HPDE6-E6E7 (cell line): ENCODE results near the gene MRPS34.

ENCODE experiments used
- DNase-seq: peaks from one replicate; pipeline ENCODE4 v3.0.0; 2011; ENCODE audit warnings: missing footprints; ENCODE audit errors: extremely low spot score

MRPS34 gene

DNA sequence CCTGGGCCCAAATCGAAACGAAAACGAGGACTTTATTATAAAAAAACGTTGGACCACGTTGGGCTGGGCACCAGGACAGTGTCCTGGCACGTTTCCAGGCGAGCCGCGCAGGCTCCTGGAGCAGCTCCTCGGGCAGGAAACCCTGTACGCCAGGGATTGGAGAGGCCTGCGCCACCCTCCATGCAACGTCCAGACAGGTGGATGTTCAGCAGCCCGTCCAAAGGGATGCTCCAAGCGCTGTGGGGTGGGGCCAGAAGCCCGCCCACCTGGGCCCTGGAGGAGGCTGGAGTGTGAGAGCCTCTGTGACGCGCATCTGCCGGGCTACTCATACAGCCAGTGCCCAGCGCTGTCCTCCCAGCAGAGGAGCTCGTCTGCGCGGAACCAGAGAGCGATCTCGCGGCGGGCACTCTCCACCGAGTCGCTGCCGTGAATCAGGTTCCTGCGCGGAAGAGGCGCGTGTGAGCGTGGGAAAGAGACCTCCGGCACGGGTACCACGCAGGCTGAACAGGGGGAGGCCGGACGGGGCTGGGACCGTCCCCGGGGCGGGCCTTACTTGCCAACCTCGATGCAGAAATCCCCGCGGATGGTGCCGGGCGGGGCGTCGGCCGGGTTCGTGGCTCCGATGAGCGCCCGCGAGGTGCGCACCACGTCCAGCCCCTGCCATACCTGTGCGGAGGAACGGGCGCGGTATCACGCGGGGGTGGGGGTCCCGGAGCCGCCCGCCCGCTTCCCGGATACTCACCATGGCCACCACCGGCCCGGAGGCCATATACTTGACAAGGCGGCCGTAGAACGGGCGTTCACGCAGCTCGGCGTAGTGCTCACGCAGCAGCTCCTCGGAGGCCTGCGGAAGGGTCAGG lies 2.4 kb downstream of the MRPS34 start:
- DNase-seq = peak; percentile 60

GRCh38 chr16:1769402-1770300 lies 3.3 kb downstream of the MRPS34 start:
- DNase-seq = no peak

DNA sequence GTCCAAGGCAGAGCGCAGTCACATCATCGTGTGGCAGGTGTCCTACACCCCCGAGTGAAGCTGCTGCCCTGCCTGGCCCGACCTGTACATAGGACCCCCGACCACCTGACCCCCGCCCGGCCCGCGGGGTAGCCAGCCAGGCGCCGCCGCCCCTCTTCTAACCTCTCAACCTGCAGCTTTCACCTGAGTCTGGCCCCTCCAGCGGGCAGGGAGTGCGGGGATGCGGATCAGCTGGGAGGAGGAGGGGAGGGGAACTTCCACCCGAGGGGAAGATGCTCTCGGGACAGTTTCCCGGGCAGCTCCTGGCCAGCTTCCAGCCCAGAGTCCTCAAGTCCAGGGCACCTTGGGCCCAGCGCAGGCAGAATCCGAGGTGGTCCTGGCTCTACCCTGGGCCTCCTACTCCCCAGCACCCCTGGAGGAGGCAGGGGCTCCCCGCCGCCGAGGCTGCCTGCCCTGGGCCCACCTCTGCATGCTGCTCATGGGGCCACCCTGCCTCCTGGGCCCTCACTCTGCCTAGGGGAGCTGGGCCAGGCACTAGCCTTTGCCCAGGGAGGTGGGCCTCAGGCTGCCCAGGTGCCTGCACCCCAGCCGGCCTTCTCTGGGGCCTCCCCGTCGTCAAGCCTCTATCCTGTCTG lies 4.0 kb downstream of the MRPS34 start:
- no peak for DNase-seq

DNA sequence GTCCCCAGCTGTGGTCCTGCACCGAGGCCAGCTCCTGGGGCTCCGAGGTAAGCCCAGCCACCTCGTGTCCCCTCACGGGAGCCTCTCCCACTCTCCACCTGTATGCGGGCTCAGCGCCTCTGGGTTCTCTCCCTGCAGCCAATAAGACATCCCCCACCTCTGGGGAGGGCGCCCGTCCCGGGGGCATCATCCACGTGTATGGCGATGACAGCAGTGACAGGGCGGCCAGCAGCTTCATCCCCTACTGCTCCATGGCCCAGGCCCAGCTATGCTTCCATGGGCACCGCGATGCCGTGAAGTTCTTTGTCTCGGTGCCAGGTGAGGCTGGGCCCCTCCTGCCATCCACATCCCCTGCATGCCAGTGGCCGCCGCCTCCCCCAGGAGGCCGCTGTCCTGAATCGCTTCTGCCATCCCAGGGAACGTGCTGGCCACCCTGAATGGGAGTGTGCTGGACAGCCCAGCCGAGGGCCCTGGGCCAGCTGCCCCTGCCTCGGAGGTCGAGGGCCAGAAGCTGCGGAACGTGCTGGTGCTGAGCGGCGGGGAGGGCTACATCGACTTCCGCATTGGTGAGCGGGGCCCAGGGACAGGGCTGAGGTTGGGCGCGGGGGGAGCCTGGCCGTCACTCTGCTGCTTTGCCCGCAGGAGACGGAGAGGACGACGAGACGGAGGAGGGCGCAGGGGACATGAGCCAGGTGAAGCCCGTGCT lies 4.7 kb downstream of the MRPS34 start:
- DNase-seq = no peak

GRCh38 chr16:1767116-1767994 lies 5.6 kb downstream of the MRPS34 start:
- DNase-seq = no peak

DNA sequence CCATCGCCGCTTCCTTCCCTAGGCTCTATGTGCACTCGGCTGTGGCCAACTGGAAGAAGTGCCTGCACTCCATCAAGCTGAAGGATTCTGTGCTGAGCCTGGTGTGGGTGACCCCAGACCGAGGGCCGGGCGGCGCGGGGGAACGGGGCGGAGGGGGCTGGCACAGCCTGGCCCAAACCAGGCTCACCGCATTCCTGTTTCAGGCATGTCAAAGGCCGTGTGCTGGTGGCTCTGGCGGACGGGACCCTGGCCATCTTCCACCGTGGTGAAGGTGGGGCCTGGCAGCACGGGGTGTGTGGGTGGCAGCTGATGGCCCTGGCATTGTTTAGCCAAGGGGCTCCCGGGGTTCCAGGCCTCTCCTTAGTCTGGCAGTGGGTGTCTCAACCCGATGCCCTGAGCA lies 6.2 kb downstream of the MRPS34 start:
- no peak for DNase-seq

GRCh38 chr16:1766231-1766630 lies 6.7 kb downstream of the MRPS34 start:
- no peak for DNase-seq

GRCh38 chr16:1765826-1766225 lies 7.1 kb downstream of the MRPS34 start:
- DNase-seq = no peak

GRCh38 chr16:1764971-1765370 lies 8.0 kb downstream of the MRPS34 start:
- no peak for DNase-seq

- no peak for DNase-seq
These were observed 9.1 kb downstream of the MRPS34 start for GRCh38 chr16:1763521-1764511.

DNA sequence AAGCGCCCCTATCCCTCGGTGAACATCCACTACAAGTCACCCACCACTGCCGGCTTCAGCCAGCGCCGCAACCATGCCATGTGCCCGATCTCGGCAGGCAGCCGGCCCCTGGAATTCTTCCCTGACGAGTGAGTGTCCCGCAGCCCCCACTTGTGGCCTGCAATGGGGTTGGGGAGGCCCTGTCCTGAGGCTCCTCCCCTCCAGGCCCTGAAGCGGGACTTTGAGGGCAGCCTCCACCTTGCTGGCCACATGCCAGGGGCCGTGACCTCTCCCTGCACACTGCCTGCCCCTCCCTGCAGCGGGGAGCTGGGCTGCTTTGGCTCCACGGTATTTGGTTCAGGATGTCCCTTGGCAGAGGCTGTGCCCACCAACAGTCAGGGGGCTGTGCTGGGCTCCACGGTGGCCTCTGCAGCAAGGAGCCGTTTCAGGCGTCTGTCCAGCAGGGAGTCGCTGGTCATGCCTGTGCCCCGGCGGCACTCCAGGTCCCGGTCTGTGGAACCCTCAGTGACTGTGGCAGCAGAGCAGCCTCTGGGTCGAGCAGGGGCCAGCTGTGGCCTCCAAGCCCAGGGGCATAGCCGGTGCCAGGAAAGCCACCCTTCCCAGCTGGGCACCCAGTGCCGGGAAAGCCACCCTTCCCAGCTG lies 9.9 kb downstream of the MRPS34 start:
- no peak for DNase-seq

GRCh38 chr16:1762196-1762878 lies 10.6 kb downstream of the MRPS34 start:
- DNase-seq = no peak

DNA sequence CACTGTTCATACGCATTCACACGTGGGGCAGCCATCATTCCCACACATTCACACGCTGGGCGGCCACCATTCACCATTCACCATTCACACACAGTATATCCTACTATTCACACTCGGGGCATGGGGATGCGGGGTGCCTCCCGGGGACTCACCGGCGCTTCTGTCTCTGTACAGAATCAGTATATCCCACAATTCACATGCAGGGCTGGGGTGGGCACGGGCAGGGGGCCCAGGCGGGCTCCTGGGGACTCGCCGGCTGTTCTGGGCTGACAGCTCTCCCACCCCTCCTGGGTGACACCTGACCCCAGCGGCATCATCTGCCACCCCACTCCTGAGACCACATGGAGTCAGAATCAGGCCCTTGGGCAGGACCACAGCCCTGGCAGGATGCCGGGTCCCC lies 11.2 kb downstream of the MRPS34 start:
- DNase-seq = no peak

GRCh38 chr16:1760911-1761310 lies 12.0 kb downstream of the MRPS34 start:
- no peak for DNase-seq

- DNase-seq = no peak
These were observed 13.4 kb downstream of the MRPS34 start for GRCh38 chr16:1759511-1759910.

DNA sequence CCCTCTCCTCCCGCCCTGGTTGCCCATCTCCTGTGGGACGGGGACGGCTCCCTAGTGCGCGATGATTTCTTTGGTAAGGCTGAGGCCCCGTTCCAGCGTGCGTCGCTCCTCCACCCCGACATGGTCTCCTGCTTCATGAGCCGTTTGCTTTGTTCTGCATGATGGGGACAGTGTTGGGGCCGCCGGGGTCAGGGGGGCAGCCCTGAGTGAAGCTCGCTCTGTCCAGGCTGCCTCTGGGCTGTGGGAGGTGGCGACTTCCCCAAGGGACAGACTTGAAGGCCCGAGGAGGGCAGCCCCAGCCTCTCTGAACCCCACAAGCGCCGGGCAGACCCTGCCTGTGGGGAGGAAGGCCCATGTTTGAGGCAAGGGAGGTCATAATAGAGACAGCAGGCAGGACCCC lies 14.0 kb downstream of the MRPS34 start:
- no peak for DNase-seq

GRCh38 chr16:1757714-1758461 lies 15.0 kb downstream of the MRPS34 start:
- no peak for DNase-seq

GRCh38 chr16:1754204-1754603 lies 18.7 kb downstream of the MRPS34 start:
- no peak for DNase-seq
